Stimulated activated CD4-positive, alpha-beta T cell treated with anti-CD3 and anti-CD28 coated beads, Interleukin-15, amount 100 ng/mL, for 1 hour (primary cell): ENCODE data around the gene CLIC4.
"Not testable (repeated sequence)": the region's sequence is repeated elsewhere in the genome, so short reads cannot be mapped to it uniquely, and the experiment has no call there.

Experiments
- DNase-seq, 2 donors: peaks; one replicate each; pipeline ENCODE4 v3.0.0-alpha.2; 2020; ENCODE audit warnings: low read depth in 1 of 2, low spot score in 1 of 2

The CLIC4 gene

DNA sequence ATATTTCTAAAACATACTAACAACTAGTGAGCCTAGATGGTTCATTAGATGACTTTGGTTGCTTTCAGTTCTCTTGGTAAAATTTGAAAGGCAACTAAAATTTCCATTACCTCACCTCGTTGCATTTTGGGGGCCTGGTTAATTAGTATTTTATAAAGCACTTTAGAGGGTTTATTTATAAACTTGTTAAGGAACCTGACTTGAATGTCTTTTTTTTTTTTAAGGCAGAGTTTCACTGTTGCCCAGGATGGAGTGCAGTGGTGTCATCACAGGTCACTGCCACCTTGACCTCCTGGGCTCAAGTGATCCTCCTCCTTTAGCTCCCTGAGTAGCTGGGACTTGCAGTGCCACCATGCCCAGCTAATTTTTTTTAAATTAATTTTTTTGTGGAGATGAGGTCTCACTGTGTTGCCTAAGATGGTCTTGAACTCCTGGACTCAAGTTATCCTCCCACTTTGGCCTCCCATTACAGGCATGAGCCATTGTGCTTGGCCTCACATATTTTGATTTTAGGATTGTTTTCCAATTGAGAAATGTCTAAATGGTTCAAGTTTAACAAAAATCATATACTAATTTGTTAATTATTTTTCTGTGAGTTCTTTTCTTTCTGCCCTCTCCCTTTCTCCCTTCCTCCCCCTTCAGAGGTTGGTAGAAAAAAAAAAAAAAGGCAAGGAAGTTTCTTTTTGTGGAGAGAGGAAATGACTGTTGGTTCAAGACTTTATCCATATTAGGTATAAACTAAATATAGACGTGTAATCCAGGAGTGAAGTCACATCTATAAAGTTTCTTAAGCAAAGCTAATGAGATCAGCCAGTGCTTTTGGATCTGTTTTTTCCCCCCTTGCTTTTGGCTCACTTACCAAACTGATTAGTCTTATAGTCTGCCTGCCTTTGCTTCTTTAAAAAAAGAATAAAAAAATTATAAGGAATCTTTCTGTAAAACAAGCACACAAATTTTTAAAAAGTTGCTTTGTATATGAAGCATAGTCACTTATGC, 24.7 kb downstream of the CLIC4 start:
- DNase-seq: no peak

DNA sequence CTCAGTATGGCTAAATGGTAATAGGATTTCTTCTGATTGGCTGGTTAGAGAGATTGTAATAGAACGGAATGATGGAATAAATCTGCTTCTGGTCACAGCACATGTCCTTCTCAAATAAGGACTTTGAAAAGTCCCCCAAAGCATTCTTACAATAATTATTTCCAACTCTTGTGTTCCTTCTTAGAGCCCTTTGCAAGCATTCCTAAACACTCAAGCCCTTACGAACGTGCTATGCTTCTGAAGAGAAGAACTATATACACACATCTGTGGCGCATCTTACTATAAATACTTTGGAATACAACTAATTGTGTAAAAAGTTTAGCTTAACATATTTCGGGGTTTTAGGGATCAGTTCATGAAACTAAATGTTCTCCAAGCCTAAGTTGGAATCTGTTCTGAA, 25.6 kb downstream of the CLIC4 start:
- no peak for DNase-seq

DNA sequence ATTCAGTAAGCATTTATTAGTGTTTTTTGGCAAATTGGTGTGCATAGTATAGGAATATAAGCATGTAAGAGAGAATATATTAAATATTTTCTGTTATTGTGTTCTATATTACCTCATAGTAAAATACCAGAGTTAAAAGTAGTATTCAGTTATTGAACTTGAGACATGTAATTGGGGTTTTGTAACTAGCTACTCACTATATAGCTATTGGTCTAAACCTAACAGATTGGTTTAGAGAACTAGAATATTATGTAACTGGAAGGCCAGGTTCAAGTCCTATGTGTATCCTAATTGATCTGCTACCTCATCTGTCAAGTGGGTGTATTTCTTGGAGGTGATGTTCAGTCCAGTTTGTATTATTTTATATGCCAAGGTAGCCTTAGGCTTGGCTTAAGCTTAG, 26.3 kb downstream of the CLIC4 start:
- DNase-seq: no peak

DNA sequence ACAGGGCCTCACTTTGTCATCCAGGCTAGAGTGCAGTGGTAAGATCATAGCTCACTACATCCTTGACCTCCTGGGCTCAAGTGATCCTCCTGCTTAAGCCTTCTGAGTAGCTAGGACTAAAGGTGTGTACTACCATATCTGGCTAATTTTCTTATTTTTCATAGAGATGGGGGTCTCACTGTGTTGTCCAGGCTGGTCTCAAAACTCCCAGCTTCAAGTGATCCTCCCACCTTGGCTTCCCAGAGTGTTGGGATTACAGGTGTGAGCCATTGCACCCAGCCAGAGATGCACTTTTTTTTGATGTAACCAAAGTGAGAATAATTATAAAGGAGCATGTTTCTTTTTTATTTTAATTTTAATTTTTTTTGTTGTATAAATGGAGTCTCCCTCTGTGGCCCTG, 28.4 kb downstream of the CLIC4 start:
- DNase-seq: no peak

DNA sequence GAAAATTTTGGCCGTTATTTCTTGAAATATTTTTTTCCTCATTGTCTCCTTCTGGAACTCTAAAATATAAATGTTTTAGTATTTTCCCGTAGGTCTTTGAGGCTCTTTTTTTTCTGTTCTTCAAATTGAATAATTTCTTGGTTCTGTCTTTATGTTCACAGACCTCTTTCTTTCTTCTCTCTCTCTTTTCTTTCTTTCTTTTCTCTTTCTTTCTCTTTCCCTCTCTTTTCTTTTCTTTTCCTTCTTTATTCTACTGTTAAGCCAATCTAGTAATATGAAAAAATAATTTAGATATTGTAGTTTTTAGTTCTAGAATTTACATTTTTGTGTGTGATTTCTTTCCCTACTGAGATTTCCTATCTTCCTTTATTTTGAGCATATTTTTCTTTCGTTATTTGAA, 30.1 kb downstream of the CLIC4 start:
- DNase-seq: no peak

DNA sequence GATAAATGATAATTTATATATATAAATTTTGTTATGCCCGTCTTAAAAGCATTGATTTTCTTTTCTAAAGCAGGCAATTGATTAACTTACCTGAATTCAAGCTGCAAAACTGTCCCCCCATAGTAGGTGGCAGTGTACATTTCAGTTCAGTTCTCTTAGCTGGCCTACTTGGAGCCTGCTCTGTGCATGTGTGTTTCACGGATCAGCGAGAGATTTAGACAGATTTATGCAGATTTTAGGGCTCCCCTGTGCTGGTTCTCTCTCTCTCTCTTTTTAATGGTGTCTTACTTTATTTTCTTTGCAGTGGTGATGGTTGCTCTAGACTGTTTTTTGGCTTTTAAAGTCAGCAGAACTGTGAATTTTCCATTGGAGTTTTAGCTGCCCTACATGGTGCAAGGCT, 30.7 kb downstream of the CLIC4 start:
- no peak for DNase-seq

DNA sequence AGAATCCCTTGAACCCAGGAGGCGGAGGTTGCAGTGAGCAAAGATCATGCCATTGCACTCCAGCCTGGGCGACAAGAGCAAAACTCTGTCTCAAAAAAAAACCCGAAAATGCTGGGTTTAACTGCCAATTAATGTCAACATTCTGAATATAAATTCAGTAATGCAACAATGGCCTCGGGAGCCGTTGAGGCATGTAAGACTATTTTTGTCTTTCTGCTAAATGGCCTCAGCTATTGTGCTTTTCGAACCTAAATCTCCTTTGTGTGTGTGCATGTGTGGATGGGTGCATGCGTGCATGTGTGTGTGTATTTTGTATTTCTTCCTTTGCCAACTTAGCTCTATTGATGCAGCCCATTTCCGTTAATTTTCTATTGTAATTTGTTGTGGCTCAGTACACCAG, 31.6 kb downstream of the CLIC4 start:
- DNase-seq: no peak

DNA sequence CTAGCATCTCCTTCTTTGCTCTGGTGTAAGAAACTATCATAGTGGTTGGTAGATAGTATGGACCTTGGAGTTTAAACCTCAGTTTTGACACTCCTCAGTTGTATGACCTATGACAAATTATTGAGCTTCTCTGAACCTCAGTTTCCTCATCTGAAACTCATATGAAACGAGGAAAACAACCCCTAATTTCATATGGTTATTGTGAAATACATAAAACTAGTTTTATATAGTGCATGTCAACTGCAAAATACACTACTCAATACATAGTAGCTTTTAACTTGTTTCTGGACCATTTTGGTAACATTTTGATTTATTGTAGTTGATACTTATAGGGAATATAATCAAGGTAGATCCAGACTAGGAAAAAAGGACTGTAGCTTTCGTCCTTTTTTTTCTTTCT, 32.9 kb downstream of the CLIC4 start:
- no peak for DNase-seq

DNA sequence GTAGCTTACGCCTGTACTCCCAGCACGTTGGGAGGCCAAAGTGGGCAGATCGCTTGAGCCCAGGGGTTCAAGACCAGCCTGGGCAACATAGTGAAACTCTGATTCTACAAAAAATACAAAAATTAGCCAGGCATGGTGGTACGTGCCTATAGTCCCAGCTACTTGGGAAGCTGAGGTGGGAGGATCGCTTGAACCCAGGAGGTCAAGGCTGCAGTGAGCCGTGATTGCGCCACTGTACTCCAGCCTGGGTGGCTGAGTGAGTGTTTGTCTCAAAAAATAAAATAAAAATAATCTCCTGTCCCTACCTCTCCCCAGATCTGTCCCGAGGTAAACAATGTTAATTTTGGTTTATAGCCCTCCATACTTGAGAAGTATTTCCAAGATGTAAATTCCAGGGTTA, 34.0 kb downstream of the CLIC4 start:
- DNase-seq: not testable (repeated sequence)

DNA sequence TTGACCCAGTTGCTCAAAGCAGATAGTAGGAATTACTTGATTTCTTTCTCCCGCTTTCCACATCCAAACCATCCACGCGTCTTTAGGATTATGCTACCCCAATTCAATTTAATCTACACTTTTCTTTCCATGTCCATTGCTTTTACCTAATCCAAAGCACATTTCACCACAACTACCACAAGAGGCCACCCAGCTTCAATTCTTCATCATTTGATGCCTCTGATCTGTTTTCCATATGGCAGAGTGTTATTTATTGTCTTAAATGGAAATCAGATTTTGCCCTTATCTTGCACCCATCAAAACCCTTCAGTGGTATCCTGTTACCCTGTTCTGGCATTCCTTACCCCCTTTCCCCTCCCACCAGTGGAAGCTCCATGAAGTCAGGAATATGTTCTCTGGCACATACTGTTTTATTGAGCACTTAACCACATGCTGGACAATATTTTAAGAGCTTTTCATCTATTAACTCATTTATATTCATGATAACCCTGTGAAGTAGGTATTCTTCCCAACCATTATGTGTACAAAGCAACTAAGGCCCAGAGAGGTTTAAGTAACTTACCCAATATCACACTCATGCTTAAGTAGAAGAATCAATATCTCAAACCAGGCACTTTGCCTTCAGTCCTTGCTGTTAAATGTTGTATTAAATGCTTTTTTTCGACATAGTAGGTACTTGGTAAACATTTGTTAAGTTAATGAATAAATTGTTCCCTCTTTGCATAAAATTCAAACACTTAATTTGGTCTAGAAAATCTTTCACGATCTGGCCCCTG, 34.6 kb downstream of the CLIC4 start:
- no peak for DNase-seq

DNA sequence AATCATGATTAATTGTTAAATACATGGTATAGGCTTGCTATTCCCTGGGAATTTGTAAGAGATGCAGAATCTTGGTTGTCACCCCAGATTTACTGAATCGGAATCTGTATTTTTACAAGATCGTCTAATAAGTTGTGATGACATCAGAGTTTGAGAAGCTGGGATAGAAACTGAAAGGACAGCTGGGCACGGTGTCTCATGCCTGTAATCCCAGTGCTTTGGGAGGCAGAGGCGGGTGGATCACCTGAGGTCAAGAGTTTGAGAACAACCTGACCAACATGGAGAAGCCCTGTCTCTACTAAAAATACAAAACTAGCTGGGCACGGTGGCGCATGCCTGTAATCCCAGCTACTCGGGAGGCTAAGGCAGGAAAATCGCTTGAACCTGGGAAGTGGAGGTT, 35.4 kb downstream of the CLIC4 start:
- DNase-seq: not testable (repeated sequence)

DNA sequence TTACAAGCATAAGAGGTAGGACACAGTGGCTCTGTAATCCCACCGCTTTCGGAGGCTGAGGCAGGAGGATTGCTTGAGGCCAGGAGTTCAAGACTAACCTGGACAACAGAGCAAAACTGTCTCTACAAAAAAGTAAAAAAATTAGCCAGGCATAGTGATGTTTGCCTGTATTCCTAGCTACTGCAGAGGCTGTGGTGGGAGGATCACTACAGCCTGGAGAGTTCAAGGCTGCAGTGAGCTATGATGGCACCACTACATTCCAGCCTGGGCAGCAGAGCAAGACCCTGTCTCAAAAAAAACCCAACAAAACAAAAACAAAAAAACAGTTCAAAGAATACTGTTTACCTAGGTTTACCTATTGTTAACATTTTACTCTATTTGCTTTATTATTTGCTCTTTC, 37.4 kb downstream of the CLIC4 start:
- DNase-seq: no peak

DNA sequence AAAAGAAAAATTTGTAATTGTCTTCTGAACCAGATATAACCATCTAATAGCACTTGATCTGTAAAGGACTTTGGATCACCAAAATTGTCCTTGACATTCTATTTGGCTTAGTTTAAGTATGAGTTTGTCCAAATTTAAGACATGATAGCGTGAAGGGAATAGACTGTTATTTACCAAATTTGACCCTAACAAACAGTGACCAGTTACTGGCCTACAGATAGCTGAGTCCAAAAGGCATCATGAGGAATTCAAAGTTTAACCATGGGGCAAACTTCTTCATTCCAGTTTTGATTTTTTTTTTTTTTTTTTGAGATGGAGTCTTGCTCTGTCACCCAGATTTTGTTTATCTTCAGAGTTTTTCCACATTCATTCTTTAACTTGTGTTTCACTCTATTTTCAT, 38.5 kb downstream of the CLIC4 start:
- DNase-seq: no peak

DNA sequence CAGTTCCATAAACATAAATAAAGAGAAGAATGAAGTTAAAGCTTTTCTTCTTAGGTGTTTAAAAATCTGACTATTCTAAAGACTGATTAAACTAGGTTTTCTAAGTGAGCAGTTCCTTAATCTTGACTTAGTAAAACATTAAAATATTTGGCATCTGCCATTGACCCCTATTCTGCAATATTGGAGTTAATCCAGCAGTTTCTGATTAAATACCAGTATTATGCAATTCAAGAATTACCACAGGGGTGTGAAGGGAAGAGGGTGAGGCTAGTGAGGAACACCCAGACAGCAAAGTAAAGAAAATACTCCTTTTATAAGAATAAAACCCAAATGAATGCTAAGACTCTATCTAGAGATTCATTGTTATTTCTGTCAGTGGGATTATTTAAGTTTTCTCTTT, 40.9 kb downstream of the CLIC4 start:
- no peak for DNase-seq

DNA sequence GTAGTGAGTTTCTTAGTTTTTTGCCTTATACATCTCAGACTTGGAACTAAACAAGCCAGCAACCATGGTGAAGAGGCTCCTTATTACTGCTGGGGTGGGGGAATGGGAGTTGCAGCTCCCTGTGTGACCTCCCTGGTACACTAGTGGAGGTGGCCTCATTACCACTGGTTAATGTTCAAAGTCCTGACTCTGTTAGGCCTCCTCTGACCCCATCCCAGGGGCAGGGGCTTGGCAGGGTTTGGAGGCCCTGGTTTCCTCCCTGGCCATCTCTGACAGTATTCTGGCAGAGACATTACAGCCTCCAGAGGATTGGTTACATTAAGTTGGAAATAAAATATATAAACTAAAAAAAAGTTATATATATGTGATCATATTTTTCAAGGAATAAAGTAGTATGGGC, 45.2 kb downstream of the CLIC4 start:
- no peak for DNase-seq

DNA sequence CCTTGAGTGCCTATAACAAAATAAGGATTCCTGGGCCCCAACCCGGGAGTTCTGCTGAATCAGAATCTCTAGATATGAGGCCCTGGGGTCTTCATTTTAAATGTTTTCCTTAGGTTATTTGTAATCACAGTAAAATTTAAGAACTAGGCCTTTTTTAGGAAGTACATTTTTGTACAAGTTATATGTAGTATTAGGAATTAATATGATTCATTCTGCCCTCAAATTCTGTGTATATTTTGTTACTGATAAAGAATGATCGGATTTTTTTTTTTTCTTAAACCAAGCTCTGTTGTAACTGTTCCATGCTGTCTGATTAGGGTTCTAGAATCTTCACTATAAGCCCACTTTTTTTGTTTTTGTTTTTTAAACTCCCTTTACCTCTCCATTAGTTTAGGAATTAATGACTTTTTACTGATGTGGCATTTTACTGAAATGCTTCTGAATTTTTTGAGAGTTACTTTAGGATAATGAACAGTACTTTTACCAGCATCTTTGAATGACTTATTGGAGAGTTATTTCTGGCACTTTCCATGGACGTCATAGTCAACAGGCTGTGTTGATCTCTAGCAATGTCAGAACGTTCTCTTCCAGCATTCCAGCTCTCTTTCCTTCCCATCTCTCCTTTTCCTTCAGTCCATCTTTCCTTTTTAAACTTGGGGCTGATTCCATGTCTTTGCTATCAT, 48.3 kb downstream of the CLIC4 start:
- DNase-seq: no peak

DNA sequence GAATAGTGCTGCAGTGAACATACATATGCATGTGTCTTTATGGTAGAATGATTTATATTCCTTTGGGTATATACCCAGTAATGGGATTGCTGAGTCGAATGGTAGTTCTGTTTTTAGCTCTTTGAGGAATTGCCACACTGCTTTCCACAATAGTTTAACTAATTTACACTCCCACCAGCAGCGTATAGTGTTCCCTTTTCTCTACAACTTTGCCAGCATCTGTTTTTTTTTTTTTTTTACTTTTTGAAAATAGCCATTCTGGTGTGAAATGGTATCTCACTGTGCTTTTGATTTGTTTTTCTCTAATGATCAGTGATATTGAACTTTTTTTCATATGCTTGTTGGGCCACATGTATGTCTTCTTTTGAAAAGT, 48.9 kb downstream of the CLIC4 start:
- DNase-seq: not testable (repeated sequence)

DNA sequence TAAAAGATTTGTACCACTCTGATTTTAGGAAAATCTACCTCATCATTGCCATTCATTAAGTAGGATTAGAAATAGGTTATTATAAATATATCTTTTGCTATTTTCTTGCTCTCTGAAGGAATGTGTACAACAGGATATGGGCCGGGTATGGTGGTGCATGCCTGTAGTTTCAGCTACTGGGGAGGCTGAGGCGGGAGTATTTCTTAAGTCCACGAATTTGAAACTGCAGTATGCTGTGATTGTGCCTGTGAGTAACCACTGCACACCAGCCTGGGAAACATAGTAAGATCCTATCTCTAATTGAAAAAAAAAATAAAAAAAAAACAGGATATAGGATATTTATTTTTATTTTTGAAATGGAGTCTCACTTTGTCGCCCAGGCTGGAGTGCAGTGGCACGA, 50.0 kb downstream of the CLIC4 start:
- no peak for DNase-seq

DNA sequence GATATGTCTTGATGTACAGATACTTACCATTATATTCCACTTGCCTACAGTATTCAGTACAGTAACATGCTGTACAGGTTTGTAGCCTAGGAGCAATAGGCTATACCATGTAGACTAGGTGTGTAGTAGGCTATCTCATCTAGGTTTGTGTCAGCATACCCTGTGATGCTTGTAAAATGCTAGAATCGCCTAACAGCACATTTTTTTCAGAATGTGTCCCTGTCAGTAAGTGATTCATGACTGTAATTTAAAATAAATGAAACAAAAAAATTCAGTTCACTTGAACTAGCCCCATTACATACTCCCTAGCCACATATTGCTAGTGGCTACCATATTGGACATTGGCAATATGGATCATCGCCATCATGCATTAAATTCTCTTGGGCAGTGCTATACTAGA, 51.3 kb downstream of the CLIC4 start:
- no peak for DNase-seq

DNA sequence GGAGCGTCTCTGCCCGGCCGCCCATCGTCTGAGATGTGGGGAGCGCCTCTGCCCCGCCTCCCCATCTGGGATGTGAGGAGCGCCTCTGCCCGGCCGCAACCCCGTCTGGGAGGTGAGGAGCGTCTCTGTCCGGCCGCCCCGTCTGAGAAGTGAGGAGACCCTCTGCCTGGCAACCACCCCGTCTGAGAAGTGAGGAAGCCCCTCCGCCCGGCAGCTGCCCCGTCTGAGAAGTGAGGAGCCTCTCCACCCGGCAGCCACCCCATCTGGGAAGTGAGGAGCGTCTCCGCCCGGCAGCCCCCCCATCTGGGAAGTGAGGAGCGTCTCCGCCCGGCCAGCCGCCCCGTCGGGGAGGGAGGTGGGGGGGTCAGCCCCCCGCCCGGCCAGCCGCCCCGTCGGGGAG, 54.0 kb downstream of the CLIC4 start:
- not testable (repeated sequence) for DNase-seq

DNA sequence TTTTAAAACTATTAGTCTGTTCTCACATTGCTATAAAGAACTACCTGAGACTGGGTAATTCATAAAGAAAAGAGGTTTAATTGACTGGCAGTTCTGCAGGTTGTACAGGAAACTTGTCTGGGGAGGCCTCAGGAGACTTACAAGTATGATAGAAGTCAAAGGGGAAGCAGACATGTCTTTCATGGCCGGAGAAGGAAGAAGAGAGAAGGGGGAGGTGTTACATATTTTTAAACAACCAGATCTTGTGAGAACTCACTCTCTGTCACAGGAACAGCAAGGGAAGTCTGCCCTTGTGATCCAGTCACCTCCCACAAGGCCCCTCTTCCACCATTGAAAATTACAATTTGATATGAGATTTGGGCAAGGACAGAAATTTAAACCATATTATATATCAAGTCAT, 55.9 kb downstream of the CLIC4 start:
- no peak for DNase-seq

DNA sequence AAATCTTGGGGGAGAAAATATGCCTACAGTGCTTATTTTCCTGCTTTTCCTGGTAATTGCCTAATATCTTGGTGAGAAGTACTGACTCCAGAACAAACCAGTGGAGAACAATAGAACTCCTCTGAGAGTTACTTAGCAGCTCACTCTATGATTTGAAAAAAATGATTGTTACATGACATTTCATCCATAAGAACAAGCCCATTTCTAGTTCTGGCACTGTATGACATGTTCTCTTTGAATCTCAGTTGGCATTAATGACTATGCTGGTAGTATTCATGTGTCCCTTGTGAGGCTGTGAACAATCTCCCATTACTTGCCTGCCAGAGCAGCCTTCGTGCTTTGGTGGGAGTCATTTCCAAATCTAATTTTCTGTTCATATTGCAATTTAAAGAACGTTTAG, 58.0 kb downstream of the CLIC4 start:
- no peak for DNase-seq
